HG02884 (cell line): ENCODE measurements around the gene ZACN.

ENCODE experiments used
- ATAC-seq: cut with Tn5 transposase; IDR thresholded peaks from one replicate; pipeline ENCODE4 v1.9.1; 2021; ENCODE audit warnings: mild to moderate bottlenecking, moderate library complexity; ENCODE audit not compliant: unreplicated experiment

ZACN gene

DNA sequence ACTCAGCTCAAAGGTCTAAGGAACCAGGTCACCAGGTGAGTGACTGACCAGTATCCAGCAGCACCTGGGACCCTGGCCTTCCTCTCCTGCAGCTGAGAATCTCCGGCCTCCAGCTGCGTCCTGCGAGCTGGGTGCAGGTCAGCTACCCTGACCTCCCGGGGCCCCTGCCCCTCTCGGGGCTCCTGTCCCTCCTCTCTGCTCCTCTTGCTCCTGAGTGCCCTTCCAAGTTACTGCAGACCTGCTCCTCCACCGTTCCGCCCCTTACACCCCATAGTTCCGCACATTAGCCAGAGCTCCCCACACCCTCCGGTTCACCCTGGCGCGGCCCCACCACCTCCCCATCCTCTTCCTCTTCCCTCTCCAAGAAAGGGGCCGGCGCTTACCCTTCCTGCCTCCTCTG, 51.5 kb downstream of the ZACN start:
- ATAC-seq, result no peak

DNA sequence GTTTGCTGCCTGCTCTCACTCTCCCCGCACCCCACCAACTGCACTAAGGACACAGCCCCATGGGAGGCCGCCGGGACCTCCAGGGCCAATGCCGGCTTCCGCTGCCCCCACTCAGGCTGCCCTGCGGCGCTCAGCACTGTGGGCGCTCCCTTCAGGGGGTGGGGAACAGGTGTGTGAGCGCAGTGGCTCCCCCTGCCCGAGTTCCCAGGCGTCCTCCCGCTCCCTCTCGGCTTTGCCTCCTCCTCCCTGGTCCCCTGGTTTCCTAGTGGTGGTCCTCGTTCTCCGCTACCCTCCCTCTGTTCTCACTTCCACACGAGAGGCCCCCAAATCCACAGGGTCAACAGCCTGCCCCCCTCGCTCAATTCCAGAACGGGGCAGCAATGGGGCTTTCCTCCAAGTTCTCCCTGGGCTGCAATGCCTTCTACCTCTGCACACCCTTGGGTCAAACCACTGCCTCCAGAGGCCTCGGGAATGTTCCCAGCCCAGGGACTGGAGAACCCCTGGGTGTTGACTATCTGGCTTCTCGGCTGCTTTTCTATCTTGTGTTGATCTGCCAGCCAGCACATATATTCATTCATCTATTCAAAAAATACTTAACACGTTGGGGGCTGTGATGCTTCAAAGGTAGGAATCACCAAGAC, 52.2 kb downstream of the ZACN start:
- ATAC-seq, result no peak

DNA sequence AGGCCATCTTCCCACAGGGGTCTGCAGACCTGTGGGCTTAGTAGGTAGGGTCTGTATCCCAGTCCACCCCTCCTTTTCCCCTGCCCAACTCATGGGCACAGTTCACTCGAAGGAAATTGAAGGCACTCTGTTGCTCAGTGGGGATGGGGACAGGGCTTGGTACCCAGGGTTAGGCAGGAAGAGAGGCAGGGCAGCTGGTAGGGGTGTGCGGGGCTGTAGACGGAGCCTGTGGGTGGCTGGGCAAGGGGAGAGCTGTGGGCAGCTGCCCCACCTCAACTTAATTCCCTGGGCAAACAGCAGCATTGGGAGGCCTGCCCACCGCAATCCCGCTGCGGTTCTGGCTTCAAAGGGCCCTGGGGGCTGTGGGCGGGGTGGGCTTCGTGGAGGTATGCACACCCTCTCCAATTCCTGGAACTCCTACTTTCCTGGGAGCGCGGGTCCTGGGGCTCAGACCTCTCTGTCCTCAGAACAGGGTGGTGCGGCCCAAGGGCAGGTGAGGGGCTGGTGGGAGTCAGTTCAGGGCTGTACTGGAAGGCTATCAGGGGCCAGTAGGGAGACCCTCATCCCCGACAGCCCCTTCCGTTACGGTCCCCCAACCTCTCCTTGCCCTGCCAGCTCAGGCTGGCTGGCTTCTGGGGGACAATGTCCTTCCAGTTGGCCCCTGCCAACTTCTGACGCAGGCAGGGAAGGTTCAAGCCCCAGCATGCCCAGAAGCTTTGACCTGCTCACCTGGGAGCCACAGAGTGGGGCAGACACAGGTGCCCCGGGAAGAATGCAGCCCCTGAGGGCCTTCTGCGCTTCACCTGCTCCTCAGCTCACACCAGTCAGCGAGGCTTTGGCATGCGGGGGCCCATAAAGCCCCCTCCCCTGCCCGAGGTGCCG, 53.0 kb downstream of the ZACN start:
- ATAC-seq, result no peak
